Measurements from ENCODE around the gene ADGRB2.
A peak's percentile ranks its signal among the peaks of the same experiment; 100 is the strongest.
"Not testable (repeated sequence)": the region's sequence is repeated elsewhere in the genome, so short reads cannot be mapped to it uniquely, and the experiment has no call there.

ADGRB2 gene

DNA sequence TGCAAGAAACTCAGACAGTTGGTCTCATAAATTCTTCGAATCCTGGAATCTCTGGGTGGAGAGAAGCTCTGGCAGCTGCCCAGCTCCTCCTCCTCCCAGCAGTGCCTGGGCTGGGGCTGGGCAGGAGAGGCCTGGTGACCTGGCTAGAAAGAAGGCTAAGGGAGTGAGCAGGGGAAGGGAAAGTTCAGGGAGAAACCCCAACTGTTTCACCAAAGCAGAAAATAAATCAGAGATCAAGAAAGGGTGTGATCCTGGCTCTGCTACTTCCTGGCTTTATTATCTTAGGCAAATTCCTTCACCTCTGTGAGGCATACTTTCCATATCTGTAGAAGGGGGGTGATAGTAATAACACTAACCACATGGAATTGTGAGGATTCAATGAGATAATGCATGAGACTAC is 51.5 kb downstream of the ADGRB2 start:
- DNase-seq (ENCODE audit: low read depth): peak; percentile 85
- TF ChIP-seq, protein P1, sequence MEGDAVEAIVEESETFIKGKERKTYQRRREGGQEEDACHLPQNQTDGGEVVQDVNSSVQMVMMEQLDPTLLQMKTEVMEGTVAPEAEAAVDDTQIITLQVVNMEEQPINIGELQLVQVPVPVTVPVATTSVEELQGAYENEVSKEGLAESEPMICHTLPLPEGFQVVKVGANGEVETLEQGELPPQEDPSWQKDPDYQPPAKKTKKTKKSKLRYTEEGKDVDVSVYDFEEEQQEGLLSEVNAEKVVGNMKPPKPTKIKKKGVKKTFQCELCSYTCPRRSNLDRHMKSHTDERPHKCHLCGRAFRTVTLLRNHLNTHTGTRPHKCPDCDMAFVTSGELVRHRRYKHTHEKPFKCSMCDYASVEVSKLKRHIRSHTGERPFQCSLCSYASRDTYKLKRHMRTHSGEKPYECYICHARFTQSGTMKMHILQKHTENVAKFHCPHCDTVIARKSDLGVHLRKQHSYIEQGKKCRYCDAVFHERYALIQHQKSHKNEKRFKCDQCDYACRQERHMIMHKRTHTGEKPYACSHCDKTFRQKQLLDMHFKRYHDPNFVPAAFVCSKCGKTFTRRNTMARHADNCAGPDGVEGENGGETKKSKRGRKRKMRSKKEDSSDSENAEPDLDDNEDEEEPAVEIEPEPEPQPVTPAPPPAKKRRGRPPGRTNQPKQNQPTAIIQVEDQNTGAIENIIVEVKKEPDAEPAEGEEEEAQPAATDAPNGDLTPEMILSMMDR (conservative IDR thresholded peaks at IDR 0.05; ENCODE audit: low read depth, low read length): no peak
- H3K4me3 ChIP-seq (ENCODE audit: low read depth, low read length): no peak overlapping the region

DNA sequence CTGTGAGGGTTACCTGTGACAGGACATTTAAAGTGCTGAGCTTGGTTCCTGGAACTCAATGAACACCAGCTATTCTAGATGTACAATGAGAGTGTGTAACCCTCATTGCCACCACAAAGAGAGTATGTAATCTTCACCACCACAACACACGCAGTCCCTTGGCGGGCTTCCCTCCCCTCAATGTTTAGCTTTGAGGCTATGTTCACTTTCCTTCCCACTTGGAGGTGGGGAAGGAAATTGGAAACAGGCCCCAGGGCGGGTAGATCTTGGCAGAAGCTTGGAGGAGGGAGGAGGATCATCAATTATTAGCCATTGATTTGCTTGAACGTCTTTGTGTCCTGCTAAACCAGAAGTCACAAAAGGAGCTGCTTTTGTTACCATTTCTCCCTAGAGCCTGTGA is 52.1 kb downstream of the ADGRB2 start:
- no peak overlapping the region for H3K4me3 ChIP-seq (ENCODE audit: low read depth, low read length)
- DNase-seq (ENCODE audit: low read depth): peak; percentile 37
- TF ChIP-seq, protein P1 (conservative IDR thresholded peaks at IDR 0.05; ENCODE audit: low read depth, low read length): no peak

DNA sequence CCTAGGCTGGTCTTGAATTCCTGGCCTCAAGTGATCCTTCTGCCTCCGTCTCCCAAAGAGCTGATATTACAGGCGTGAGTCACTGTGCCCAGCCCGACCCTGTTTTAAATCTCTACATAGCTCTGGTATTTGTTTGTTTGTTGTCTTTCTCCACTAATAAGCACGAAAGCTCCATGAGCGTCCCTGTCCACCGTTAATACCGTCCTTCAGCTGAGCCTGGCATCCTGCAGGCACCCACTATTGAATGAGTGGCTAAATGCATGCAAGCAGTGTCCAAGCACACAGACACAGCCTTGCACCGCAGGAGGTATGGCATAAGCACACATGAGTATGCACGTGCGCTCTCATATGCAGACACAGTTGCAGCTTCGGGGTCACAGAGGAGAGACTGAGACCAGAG is 55.8 kb downstream of the ADGRB2 start:
- TF ChIP-seq, protein P1 (conservative IDR thresholded peaks at IDR 0.05; ENCODE audit: low read depth, low read length): no peak
- DNase-seq (ENCODE audit: low read depth): peak; percentile 81
- H3K4me3 ChIP-seq (ENCODE audit: low read depth, low read length): no peak overlapping the region

DNA sequence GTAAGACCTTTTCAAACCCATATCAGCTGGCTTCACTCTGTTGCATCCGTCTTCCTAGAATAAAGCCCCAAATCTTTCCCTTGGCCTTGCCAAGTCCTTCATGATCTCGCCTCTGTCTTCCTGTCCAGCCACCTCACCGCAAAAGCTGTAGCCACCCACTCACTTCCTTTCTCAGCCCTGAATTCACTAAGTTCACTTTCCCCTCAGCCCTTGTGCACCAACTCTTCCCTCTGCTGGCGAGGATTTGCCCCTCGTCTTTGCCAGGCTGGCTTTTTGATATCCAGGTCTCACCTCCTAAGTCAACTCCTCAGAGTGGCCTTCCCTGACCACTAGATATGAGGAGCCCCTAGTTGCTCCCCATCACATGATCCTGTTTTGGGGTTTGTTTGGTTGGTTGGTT is 56.4 kb downstream of the ADGRB2 start:
- no peak overlapping the region for H3K4me3 ChIP-seq (ENCODE audit: low read depth, low read length)
- TF ChIP-seq, protein P1 (conservative IDR thresholded peaks at IDR 0.05; ENCODE audit: low read depth, low read length): peak; percentile 55
- peak; percentile 74 for DNase-seq (ENCODE audit: low read depth)

DNA sequence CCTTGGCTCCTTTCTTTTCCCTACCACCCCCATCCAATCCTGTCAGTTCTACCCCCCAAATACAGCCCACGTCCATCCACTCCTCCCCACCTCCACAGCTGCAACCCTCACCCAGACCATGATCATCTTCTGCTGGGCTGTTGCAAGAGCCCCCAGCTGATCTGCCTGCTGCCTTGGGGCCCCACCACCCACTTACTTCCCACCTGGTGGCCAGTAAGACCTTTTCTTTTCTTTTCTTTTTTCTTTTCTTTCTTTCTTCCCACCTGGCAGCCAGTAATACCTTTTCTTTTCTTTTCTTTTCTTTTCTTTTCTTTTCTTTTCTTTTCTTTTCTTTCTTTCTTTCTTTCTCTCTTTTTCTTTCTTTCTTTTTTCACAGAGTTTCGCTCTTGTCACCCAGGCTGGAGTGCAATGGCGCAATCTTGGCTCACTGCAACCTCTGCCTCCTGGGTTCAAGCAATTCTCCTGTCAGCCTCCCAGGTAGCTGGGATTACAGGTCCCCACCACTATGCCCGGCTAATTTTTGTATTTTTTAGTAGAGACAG is 57.0 kb downstream of the ADGRB2 start:
- not testable (repeated sequence) for DNase-seq (ENCODE audit: low read depth)

DNA sequence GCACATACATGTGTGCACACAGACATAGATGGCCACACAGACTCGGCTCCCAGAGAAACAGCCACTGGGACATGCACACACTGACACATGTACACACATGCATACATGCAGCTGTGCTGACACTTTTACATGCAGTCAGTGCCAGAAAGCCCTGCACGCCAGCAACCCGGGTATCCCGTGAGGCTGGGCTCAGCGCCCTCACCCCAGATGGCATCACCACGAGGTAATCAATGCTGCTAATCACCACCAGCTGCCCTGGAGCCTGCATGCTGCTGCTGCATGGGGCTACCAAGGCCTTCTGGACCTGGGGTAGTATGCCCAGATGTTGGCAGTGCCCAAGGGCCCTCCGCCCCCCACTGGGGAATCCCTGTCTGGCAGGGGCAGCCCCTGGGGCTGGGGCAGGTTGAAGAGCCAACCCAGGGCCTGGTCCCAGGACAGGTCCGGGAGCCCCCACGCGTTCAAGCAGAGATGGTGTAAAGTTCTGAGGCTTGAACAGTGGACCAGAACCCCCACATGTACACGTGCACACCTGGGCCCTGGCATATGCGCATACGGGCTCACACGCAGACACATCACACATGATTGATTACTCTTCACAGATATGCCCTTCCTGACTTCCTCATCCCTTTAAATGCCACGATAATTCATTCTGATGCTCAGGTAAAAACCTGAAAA is 57.6 kb downstream of the ADGRB2 start:
- no peak overlapping the region for H3K4me3 ChIP-seq (ENCODE audit: low read depth, low read length)
- TF ChIP-seq, protein P1 (conservative IDR thresholded peaks at IDR 0.05; ENCODE audit: low read depth, low read length): no peak
- DNase-seq (ENCODE audit: low read depth): no peak

More for the DNA sequence above, 57.0 kb downstream of the ADGRB2 start:
- not testable (repeated sequence) for H3K4me3 ChIP-seq (ENCODE audit: low read depth, low read length)

DNA sequence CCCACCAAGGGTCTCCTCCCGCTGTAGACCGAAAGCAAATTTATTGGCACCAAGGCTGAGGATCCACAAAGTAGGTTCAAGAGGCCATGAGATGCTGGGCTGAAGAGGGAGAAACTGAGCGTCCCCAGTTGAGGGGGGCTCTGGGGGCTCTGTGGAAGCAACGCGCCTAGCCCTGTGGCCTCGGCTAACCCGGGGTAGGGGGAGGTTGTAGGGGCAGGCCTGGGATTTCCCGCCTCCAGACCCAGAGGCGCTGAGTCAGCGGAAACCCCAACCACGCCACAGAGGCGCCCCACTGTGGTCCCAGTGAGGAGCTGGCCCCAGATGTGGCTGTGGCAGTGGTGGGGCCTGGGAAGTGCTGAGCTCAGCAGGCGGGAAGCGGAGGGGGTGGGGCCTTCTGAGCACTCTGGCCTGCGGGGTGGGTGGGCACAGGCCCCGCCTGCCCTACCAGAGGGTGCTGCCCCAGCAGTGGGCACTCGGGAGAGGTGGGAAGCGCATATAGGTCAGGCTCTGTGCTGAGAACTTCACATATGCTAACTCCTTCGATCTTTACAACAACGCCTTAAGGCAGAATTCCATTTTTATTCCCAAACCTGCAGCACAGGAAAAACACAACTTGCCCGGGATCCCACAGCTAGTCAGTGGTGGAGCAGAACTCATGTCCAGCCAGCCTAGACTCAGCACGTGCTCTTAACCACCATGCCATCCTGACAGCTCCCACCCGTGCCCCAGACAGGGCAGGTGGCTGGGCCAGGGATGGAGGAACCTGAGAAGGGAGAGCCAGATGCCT is 58.9 kb downstream of the ADGRB2 start:
- TF ChIP-seq, protein P1 (conservative IDR thresholded peaks at IDR 0.05; ENCODE audit: low read depth, low read length): peak; percentile 40
- DNase-seq (ENCODE audit: low read depth): peak; percentile 78
- peak overlapping the region; percentile 14 for H3K4me3 ChIP-seq (ENCODE audit: low read depth, low read length)
